ENCODE results near the gene C20orf204. TPM values are rescaled to one million over a fixed set of nuclear protein-coding genes. Genes with fewer than 3 reads are reported as not detected.

C20orf204 gene
- total and polyA plus RNA-seq, 8 donors, result 0.31 to 3.7 (median 0.79) TPM

DNA sequence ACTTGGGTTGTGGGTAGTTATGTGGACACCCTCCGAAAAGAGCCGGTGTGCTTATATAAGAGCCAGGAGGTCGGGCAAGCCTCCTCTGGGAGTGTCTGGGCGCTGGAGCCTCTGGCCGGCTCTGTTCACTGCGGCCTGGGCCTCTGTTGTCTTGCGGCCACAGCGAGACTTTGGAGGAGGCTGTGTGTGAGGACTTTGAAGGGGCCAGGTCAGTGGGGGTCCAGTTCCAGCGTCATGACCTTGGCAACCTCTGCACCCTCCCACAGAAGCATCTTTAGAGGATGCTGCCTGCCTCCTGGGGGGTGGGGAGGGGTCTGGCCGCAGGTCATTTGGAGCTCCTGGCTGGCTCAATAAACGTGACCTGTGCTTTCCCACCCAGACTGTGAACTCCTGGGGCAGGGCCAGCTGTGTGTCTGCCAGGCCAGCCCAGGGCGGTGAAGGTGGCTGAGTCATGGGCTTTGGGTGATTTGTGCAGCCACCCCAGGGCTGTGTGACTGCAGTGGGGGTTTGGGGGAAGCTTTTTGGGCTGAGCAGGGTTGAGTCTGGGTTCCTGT, 28.2 kb downstream of the C20orf204 start:
- H3K9me3 ChIP-seq, result no peaks in the 10 kb centered on the region
- H3K4me3 ChIP-seq, result peak overlapping the region in 2 of 4 donors; percentile 79 to 92
- ATAC-seq, result peak in 1 of 4 donors; percentile 7
- no peaks in the 10 kb centered on the region for H3K36me3 ChIP-seq
- TF ChIP-seq, protein P1, sequence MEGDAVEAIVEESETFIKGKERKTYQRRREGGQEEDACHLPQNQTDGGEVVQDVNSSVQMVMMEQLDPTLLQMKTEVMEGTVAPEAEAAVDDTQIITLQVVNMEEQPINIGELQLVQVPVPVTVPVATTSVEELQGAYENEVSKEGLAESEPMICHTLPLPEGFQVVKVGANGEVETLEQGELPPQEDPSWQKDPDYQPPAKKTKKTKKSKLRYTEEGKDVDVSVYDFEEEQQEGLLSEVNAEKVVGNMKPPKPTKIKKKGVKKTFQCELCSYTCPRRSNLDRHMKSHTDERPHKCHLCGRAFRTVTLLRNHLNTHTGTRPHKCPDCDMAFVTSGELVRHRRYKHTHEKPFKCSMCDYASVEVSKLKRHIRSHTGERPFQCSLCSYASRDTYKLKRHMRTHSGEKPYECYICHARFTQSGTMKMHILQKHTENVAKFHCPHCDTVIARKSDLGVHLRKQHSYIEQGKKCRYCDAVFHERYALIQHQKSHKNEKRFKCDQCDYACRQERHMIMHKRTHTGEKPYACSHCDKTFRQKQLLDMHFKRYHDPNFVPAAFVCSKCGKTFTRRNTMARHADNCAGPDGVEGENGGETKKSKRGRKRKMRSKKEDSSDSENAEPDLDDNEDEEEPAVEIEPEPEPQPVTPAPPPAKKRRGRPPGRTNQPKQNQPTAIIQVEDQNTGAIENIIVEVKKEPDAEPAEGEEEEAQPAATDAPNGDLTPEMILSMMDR (IDR thresholded peaks at IDR 0.05), result no peak
- DNase-seq, result peak in 1 of 6 donors; percentile 73
- no peak overlapping the region for H3K27ac ChIP-seq
- H3K4me1 ChIP-seq, result peaks cover 0 to 5% (median 4%) of the 10 kb centered on the region in 3 donors
- H3K27me3 ChIP-seq, result no peaks in the 10 kb centered on the region
- 38 to 52% methylated on average over 12 of the region's 12 CpGs for WGBS, 2 donors
- intact Hi-C loops (cut with DNase I), result no loop called here
- FAIRE-seq, result no peak

DNA sequence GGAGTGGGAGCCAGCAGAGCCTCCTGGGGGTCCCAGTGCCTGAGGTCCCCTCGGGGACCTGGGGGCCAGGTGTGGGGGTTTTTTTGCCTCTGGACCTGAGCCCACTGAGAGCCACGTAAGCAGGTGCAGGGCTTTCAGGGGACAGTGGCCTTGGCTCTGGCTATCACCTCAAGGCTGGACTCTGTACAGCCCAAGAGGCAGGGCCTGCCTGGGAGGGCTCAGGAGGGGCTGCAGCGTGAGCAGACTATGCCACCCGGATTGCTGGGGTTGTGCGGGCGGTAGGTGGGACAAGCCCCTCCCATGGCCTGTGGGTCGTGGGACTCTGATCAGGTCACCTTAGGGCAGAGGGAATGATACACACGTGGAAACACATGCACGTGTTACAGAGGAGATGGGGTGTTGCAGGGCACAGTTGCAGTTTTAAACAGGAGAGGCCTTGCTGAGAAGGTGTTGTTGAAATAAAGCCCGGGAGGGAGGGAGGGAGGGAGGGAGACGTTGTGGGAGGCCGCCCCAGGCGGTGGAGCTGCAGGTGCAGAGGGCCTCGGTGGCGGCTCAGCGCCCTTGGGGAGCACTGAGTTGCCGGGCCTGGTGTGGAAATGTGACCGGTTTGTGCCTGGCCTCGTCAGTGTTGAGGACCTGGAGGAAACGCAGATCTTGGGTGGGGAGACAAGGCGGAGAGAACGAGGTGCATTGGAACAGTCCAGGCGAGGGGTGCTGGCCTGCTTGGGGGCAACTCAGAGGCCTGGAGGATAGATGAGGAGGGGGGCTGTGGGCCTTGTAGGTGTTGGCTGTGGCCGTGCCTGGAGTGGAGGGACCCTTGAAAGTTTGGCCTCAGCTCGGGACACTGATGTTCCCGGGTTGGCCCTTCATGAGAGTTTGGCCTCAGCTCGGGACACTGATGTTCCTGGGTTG, 29.3 kb downstream of the C20orf204 start:
- ATAC-seq (no peak), DNase-seq (no peak), FAIRE-seq (no peak)
- Histone ChIP-seq H3K9me3 (no peaks in the 10 kb centered on the region), H3K27me3 (no peaks in the 10 kb centered on the region), H3K27ac (no peak overlapping the region), H3K4me3 (no peak overlapping the region), H3K4me1 (peaks cover 0 to 5% (median 4%) of the 10 kb centered on the region in 3 donors), H3K36me3 (no peaks in the 10 kb centered on the region)
- TF ChIP-seq, protein P1 (IDR thresholded peaks at IDR 0.05), result no peak
- WGBS, 2 donors, result 55 to 61% methylated on average over 25 to 27 of the region's 27 CpGs
- intact Hi-C loops (cut with DNase I), result no loop called here

DNA sequence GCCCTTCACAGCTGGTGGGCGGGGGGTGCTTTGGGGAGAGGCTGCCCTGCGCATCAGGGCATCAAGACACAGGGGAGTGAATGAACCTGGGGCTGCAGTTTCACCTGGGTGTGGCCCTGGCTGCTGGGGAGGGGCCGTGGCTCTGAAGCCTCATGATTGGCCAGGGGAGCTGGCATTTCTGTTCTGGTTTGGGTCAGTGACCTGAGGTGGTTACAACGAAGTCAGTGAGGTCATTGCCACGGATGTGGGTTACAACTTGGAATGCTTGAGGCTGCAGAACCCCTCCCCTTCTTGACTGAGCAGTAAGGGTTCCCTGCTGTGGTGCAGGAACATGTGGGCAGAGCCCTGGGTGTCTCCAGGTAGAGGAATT, 30.0 kb downstream of the C20orf204 start:
- no peaks in the 10 kb centered on the region for H3K27me3 ChIP-seq
- H3K4me1 ChIP-seq, result peaks cover 0 to 5% (median 4%) of the 10 kb centered on the region in 3 donors
- FAIRE-seq (no peak), ATAC-seq (no peak), DNase-seq (no peak)
- intact Hi-C loops (cut with DNase I), result no loop called here
- TF ChIP-seq, protein P1 (IDR thresholded peaks at IDR 0.05), result no peak
- no peaks in the 10 kb centered on the region for H3K9me3 ChIP-seq
- no peaks in the 10 kb centered on the region for H3K36me3 ChIP-seq
- no peak overlapping the region for H3K4me3 ChIP-seq
- 52 to 55% methylated on average over 5 of the region's 5 CpGs for WGBS, 2 donors
- H3K27ac ChIP-seq, result no peak overlapping the region

DNA sequence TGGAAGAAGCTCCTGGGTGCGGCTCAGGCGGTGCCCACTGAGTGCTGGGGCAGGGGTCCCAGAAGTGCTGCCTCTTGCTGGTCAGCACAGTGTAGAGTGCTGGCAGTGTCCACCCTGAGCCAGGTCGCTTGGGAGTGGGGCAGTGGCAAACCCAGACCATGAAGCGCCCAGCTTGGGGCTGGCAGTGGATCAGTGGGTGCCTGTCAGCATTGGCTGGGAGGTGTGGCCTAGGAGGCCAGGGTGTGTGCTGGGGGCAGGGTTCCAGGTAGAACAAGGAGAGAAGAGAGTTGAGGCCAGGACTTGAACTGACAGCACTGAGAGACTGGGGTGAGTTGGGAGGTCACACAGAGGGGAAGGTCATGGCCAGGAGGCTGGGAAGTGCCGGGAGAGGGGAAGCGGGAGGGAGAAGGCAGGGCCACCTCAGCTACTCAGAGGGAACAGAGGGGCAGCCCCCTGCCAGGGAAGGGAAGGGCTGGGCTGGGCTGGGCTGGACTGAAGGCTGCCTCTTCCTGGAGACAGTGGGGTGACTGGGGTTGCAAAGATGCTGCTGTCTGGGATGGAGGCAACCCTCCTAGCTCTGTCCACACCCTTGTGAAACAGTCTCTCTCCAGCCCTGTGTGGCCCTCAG, 31.1 kb downstream of the C20orf204 start:
- 82 to 94% methylated on average over 6 of the region's 6 CpGs for WGBS, 2 donors
- Histone ChIP-seq H3K4me3 (no peak overlapping the region), H3K9me3 (no peaks in the 10 kb centered on the region), H3K4me1 (peaks cover 0 to 5% (median 4%) of the 10 kb centered on the region in 3 donors), H3K27ac (no peak overlapping the region), H3K36me3 (no peaks in the 10 kb centered on the region), H3K27me3 (no peaks in the 10 kb centered on the region)
- FAIRE-seq, result no peak
- ATAC-seq, result no peak
- intact Hi-C loops (cut with DNase I), result no loop called here
- DNase-seq, result no peak
- TF ChIP-seq, protein P1 (IDR thresholded peaks at IDR 0.05), result no peak

Measured in pancreas (tissue), 10 donors.